ENCODE data around the gene CCDC12.

DNA sequence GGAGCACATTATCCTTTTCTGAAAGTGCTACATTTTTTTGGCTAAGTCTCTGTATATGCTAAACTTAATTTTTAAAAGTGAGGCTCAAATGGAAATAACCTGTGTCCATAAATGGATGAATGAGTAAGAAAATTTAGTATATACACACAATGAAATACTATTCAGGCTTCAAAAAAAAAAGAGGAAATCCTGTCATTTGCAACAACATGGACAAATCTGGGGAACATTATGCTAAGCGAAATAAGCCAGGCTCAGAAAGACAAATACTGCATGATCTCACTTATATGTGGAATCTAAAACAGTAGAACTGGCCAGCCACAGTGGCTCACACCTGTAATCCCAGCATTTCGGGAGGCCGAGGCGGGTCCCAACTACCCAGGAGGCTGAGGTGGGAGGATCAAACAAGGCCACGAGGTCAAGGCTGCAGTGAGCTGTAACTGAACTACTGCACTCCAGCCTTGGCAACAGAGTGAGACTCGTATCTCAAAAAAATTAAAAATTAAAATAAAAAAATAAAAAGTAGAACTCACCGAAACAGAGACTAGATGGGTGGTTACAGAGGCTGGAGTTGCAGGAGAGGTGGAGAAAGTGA, 25.8 kb downstream of the CCDC12 start:
- TF ChIP-seq CBX1 (IDR thresholded peaks at IDR 0.05; ENCODE audit: low read depth) = no peak
- TF ChIP-seq FOXK1 (CRISPR knock-in tag; IDR thresholded peaks at IDR 0.05; ENCODE audit: borderline replicate concordance) = no peak
